Transverse colon (tissue), 4 donors: ENCODE results near the gene PPFIA1. TPM values are rescaled to one million over a fixed set of nuclear protein-coding genes. Genes with fewer than 3 reads are reported as not detected.

Experiments used
- DNase-seq: peaks from one replicate; pipeline ENCODE4 v3.0.0-alpha.2; 2019
- H3K27ac ChIP-seq, 4 donors: fragments of 200-600 bp; sonication (generic); 2 replicates each; pipeline ENCODE4 v1.5.1; 2016 to 2018; ENCODE audit warnings: inconsistent platforms in 4 of 4
- H3K27me3 ChIP-seq: fragments of 200-600 bp; sonication (generic); 2 replicates; pipeline ENCODE4 v1.5.1; 2017; ENCODE audit warnings: inconsistent platforms
- H3K36me3 ChIP-seq, 4 donors: fragments of 200-600 bp; sonication (generic); 2 replicates each; pipeline ENCODE4 v1.5.1; 2017 to 2019; ENCODE audit warnings: inconsistent platforms in 4 of 4
- H3K4me1 ChIP-seq, 4 donors: fragments of 200-600 bp; sonication (generic); 2 replicates each; pipeline ENCODE4 v1.5.1; 2017 to 2020; ENCODE audit warnings: inconsistent platforms in 4 of 4
- H3K4me3 ChIP-seq, 4 donors: fragments of 200-600 bp; sonication (generic); 1 replicate in 1 of 4; 2 replicates in 3 of 4; pipeline versions ENCODE4 v1.5.1 to v1.6.1; 2017 to 2019; ENCODE audit warnings: inconsistent platforms in 4 of 4
- H3K9me3 ChIP-seq, 2 donors: fragments of 200-600 bp; sonication (generic); 2 replicates each; pipeline ENCODE4 v1.5.1; 2017 to 2019; ENCODE audit warnings: inconsistent platforms in 2 of 2
- CTCF ChIP-seq, 5 experiments: fragments of 200-600 bp in 3 of 5; fragments of 450-650 bp in 2 of 5; sonication (generic) in 3 of 5; IDR thresholded peaks; 1 replicate in 2 of 5; 2 replicates in 3 of 5; pipeline ENCODE4 v1.5.1; 2016 to 2017; ENCODE audit warnings: antibody characterized with exemption in 5 of 5, inconsistent platforms in 3 of 5, mild to moderate bottlenecking in 2 of 5, moderate library complexity in 1 of 5
- EP300 ChIP-seq: sonication (generic); formaldehyde crosslinking; IDR thresholded peaks from one replicate; pipeline ENCODE4 v1.6.1; 2017; ENCODE audit warnings: antibody characterized with exemption, low read depth
- POLR2A ChIP-seq: fragments of 450-650 bp; IDR thresholded peaks from one replicate; pipeline ENCODE4 v1.6.1; 2016; ENCODE audit warnings: antibody characterized with exemption, mild to moderate bottlenecking, moderate library complexity
- POLR2AphosphoS5 ChIP-seq, 3 donors: sonication (generic); formaldehyde crosslinking; IDR thresholded peaks; one replicate each; pipeline ENCODE4 v1.6.1; 2016; ENCODE audit warnings: antibody characterized with exemption in 3 of 3
- WGBS, 2 donors: methylation state at CpG; one replicate each; pipeline ENCODE4 v1.1.5; 2018; ENCODE audit warnings: low coverage in 1 of 2; 5-methylcytosine and 5-hydroxymethylcytosine counted together
- in situ Hi-C, 4 donors: fragments of 200-750 bp; cut with MboI; loops; one replicate each; pipeline versions ENCODE4 v1.15.0 to v1.15.1; 2017; ENCODE audit warnings: low sequenced_read_pairs in 3 of 4, low pct_ligation_motif_present in 1 of 4, low pct_unique_long_range_greater_than_20kb in 1 of 4
- intact Hi-C: fragments of 100-400 bp; cut with DNase I; formaldehyde crosslinking; loops from one replicate; pipeline ENCODE4 v1.15.1; 2023; ENCODE audit warnings: low total_unique reads
- total RNA-seq, 4 donors: library from RNA; depleted of rRNA; stranded (reverse); fragments of >200 nt; gene quantifications; one replicate each; pipeline ENCODE4 v1.1.0, GENCODE V29; 2016

The PPFIA1 gene
- total RNA-seq, 4 donors from 2014 or later, result 42.6 to 143 (median 72.8) TPM

GRCh38 chr11:70242885-70243284 is 27.6 kb upstream of the PPFIA1 start:
- in situ Hi-C loops, result no loop called here

GRCh38 chr11:70243912-70244652 is 26.4 kb upstream of the PPFIA1 start:
- 92 to 100% methylated on average over 4 to 15 of the region's 15 CpGs for WGBS, 2 donors
- no peaks in the 10 kb centered on the region for H3K4me1 ChIP-seq
- H3K9me3 ChIP-seq, result no peaks in the 10 kb centered on the region
- no peaks in the 10 kb centered on the region for H3K36me3 ChIP-seq
- DNase-seq, result no peak
- no peak for TF ChIP-seq POLR2AphosphoS5 (IDR thresholded peaks at IDR 0.05)
- H3K27me3 ChIP-seq, result no peaks in the 10 kb centered on the region
- H3K4me3 ChIP-seq, result no peak overlapping the region
- H3K27ac ChIP-seq, result no peak overlapping the region
- intact Hi-C loops (no loop called here), in situ Hi-C loops (no loop called here)

More at GRCh38 chr11:70242885-70243284, 27.6 kb upstream of the PPFIA1 start:
- intact Hi-C loops, result no loop called here
- no peak for DNase-seq
- Histone ChIP-seq H3K4me1 (no peaks in the 10 kb centered on the region), H3K27me3 (no peaks in the 10 kb centered on the region), H3K36me3 (no peaks in the 10 kb centered on the region), H3K27ac (no peak overlapping the region), H3K9me3 (no peaks in the 10 kb centered on the region), H3K4me3 (no peak overlapping the region)
- TF ChIP-seq EP300 (no peak), CTCF (IDR thresholded peaks at IDR 0.05) (no peak), POLR2A (no peak), POLR2AphosphoS5 (IDR thresholded peaks at IDR 0.05) (no peak)
- 86 to 92% methylated on average over 3 to 4 of the region's 4 CpGs for WGBS, 2 donors

GRCh38 chr11:70244698-70245097 is 25.8 kb upstream of the PPFIA1 start:
- DNase-seq, result no peak
- no peaks in the 10 kb centered on the region for H3K9me3 ChIP-seq
- H3K27ac ChIP-seq, result no peak overlapping the region
- no peaks in the 10 kb centered on the region for H3K4me1 ChIP-seq
- intact Hi-C loops (no loop called here), in situ Hi-C loops (no loop called here)
- 69 to 75% methylated on average over 4 to 7 of the region's 7 CpGs for WGBS, 2 donors
- no peak overlapping the region for H3K4me3 ChIP-seq
- TF ChIP-seq POLR2A (no peak), POLR2AphosphoS5 (IDR thresholded peaks at IDR 0.05) (no peak), EP300 (no peak), CTCF (IDR thresholded peaks at IDR 0.05) (no peak)
- H3K27me3 ChIP-seq, result no peaks in the 10 kb centered on the region
- no peaks in the 10 kb centered on the region for H3K36me3 ChIP-seq

GRCh38 chr11:70246196-70246595 is 24.3 kb upstream of the PPFIA1 start:
- WGBS, 2 donors, result 77 to 89% methylated on average over 3 to 8 of the region's 8 CpGs
- Histone ChIP-seq H3K4me3 (no peak overlapping the region), H3K36me3 (no peaks in the 10 kb centered on the region), H3K27ac (no peak overlapping the region), H3K9me3 (no peaks in the 10 kb centered on the region), H3K27me3 (no peaks in the 10 kb centered on the region), H3K4me1 (no peaks in the 10 kb centered on the region)
- DNase-seq, result no peak
- in situ Hi-C loops, result no loop called here
- no peak for TF ChIP-seq POLR2A
- no peak for TF ChIP-seq CTCF (IDR thresholded peaks at IDR 0.05)
- TF ChIP-seq POLR2AphosphoS5 (IDR thresholded peaks at IDR 0.05), result no peak
- intact Hi-C loops, result no loop called here
